ENCODE results near the gene FMN2. TPM values are rescaled to one million over a fixed set of nuclear protein-coding genes. Genes with fewer than 3 reads are reported as not detected.
A peak's percentile ranks its signal among the peaks of the same experiment; 100 is the strongest.
"Not testable (repeated sequence)": the region's sequence is repeated elsewhere in the genome, so short reads cannot be mapped to it uniquely, and the experiment has no call there.

Gene FMN2
- total RNA-seq, 1 experiment from 2014 or later: 0.59 TPM

- Mint-ChIP-seq H3K9me3 (no peaks in the 10 kb centered on the region), H3K36me3 (ENCODE audit: insufficient read depth in 1 of 3, low read depth in 3 of 3) (no peaks in the 10 kb centered on the region; a peak in 1 of 7 replicates), H3K4me3 (no peak overlapping the region), H3K4me1 (peaks cover 5 to 7% of the 10 kb centered on the region in 2 experiments), H3K27ac (0 out of 7 replicates have a peak overlapping the region, but pooled peaks of 1 of the 3 experiments have one; percentile 37), H3K27me3 (ENCODE audit: low read depth) (no peaks in the 10 kb centered on the region)
- Histone ChIP-seq H3K79me1 (ENCODE audit: insufficient read depth, low read depth, low read length, poor library complexity, severe bottlenecking) (no peaks in the 10 kb centered on the region), H2AFZ (ENCODE audit: low read length) (no peak overlapping the region), H2BK20ac (ENCODE audit: low read depth, low read length, poor library complexity, severe bottlenecking) (no peak overlapping the region), H4K5ac (ENCODE audit: insufficient read length, low read depth, low read length) (no peak overlapping the region), H4K91ac (ENCODE audit: insufficient read length, low read depth, low read length) (no peak overlapping the region), H3K27me3 (ENCODE audit: insufficient read depth, low read length) (no peaks in the 10 kb centered on the region), H2BK5ac (ENCODE audit: insufficient read length, low read length) (no peak overlapping the region), H3K18ac (ENCODE audit: insufficient read length, low read depth, low read length) (no peak overlapping the region), H3K79me2 (ENCODE audit: insufficient read depth, low read length) (no peaks in the 10 kb centered on the region), H3K23ac (ENCODE audit: insufficient read length, low read depth, low read length) (no peak overlapping the region), H3K4me2 (ENCODE audit: insufficient read depth, insufficient read length, low read length) (no peak overlapping the region), H2BK15ac (ENCODE audit: low read depth, low read length) (no peak overlapping the region), H3K56ac (ENCODE audit: insufficient read length, low read depth, low read length) (no peak overlapping the region), H2AK5ac (ENCODE audit: insufficient read length, low read length) (no peak overlapping the region), H3K9me3 (ENCODE audit: control insufficient read depth, low read depth, low read length) (no peaks in the 10 kb centered on the region), H3K4ac (ENCODE audit: low read depth, low read length) (no peak overlapping the region), H2BK12ac (ENCODE audit: insufficient read length, low read depth, low read length) (no peak overlapping the region), H3K27ac (ENCODE audit: insufficient read length, low read depth, low read length) (no peak overlapping the region), H3K4me1 (ENCODE audit: insufficient read depth, low read length) (no peaks in the 10 kb centered on the region), H4K20me1 (ENCODE audit: control insufficient read depth, insufficient read depth, insufficient read length) (no peaks in the 10 kb centered on the region), H3K23me2 (ENCODE audit: insufficient read length, low read depth, low read length, poor library complexity, severe bottlenecking) (no peaks in the 10 kb centered on the region), H3K9ac (ENCODE audit: extremely low read depth, insufficient read length, low read length) (no peak overlapping the region), H3K14ac (ENCODE audit: insufficient read depth, low read length) (no peak overlapping the region), H3T11ph (ENCODE audit: low read length) (no peak overlapping the region), H4K8ac (replicated peaks; ENCODE audit: insufficient read length, low read depth, low read length) (no peak overlapping the region), H2BK120ac (ENCODE audit: low read depth, low read length, poor library complexity, severe bottlenecking) (no peak overlapping the region)
- no peak for DNase-seq
- no peak for TF ChIP-seq CTCF (conservative IDR thresholded peaks at IDR 0.05)
- WGBS (ENCODE audit: extremely low coverage, insufficient read length, low lambda C conversion rate): no CpG with 5 or more reads among the region's 5 CpGs
Measured at GRCh38 chr1:240178366-240178765, 86.7 kb downstream of the FMN2 start.

- H3K9me3 ChIP-seq (ENCODE audit: control insufficient read depth, low read depth, low read length); H4K20me1 ChIP-seq (ENCODE audit: control insufficient read depth, insufficient read depth, insufficient read length); H2BK15ac ChIP-seq (ENCODE audit: low read depth, low read length); H3T11ph ChIP-seq (ENCODE audit: low read length); H4K91ac ChIP-seq (ENCODE audit: insufficient read length, low read depth, low read length); H2BK5ac ChIP-seq (ENCODE audit: insufficient read length, low read length); H3K36me3 Mint-ChIP-seq (ENCODE audit: insufficient read depth in 1 of 3, low read depth in 3 of 3); H3K4ac ChIP-seq (ENCODE audit: low read depth, low read length); H3K79me2 ChIP-seq (ENCODE audit: insufficient read depth, low read length); H3K4me2 ChIP-seq (ENCODE audit: insufficient read depth, insufficient read length, low read length); H2AK5ac ChIP-seq (ENCODE audit: insufficient read length, low read length); H2BK20ac ChIP-seq (ENCODE audit: low read depth, low read length, poor library complexity, severe bottlenecking); H3K27me3 Mint-ChIP-seq (ENCODE audit: low read depth); DNase-seq; H3K27me3 ChIP-seq (ENCODE audit: insufficient read depth, low read length); H3K27ac Mint-ChIP-seq; H3K23ac ChIP-seq (ENCODE audit: insufficient read length, low read depth, low read length); H3K79me1 ChIP-seq (ENCODE audit: insufficient read depth, low read depth, low read length, poor library complexity, severe bottlenecking); H4K5ac ChIP-seq (ENCODE audit: insufficient read length, low read depth, low read length); H2BK12ac ChIP-seq (ENCODE audit: insufficient read length, low read depth, low read length); H3K14ac ChIP-seq (ENCODE audit: insufficient read depth, low read length); H3K56ac ChIP-seq (ENCODE audit: insufficient read length, low read depth, low read length); H3K27ac ChIP-seq (ENCODE audit: insufficient read length, low read depth, low read length); H3K9ac ChIP-seq (ENCODE audit: extremely low read depth, insufficient read length, low read length); H2AFZ ChIP-seq (ENCODE audit: low read length); H2BK120ac ChIP-seq (ENCODE audit: low read depth, low read length, poor library complexity, severe bottlenecking); H3K4me1 ChIP-seq (ENCODE audit: insufficient read depth, low read length); H4K8ac ChIP-seq (replicated peaks; ENCODE audit: insufficient read length, low read depth, low read length); H3K23me2 ChIP-seq (ENCODE audit: insufficient read length, low read depth, low read length, poor library complexity, severe bottlenecking); H3K18ac ChIP-seq (ENCODE audit: insufficient read length, low read depth, low read length); H3K9me3 Mint-ChIP-seq: not testable (repeated sequence)
- Mint-ChIP-seq H3K4me3 (peak overlapping the region in 1 of 2 experiments; percentile 34; a peak in 2 of 5 replicates), H3K4me1 (peaks cover 15 to 17% of the 10 kb centered on the region in 2 experiments)
- WGBS (ENCODE audit: extremely low coverage, insufficient read length, low lambda C conversion rate): no CpG with 5 or more reads among the region's 5 CpGs
Measured at GRCh38 chr1:240184682-240185081, 93.0 kb downstream of the FMN2 start.
